NCI-H1105 (cell line): ENCODE measurements around the gene OSBPL5.

ENCODE experiments used
- DNase-seq: peaks from one replicate; lab custom pipeline; 2025; lab: John Stamatoyannopoulos, UW

The OSBPL5 gene

DNA sequence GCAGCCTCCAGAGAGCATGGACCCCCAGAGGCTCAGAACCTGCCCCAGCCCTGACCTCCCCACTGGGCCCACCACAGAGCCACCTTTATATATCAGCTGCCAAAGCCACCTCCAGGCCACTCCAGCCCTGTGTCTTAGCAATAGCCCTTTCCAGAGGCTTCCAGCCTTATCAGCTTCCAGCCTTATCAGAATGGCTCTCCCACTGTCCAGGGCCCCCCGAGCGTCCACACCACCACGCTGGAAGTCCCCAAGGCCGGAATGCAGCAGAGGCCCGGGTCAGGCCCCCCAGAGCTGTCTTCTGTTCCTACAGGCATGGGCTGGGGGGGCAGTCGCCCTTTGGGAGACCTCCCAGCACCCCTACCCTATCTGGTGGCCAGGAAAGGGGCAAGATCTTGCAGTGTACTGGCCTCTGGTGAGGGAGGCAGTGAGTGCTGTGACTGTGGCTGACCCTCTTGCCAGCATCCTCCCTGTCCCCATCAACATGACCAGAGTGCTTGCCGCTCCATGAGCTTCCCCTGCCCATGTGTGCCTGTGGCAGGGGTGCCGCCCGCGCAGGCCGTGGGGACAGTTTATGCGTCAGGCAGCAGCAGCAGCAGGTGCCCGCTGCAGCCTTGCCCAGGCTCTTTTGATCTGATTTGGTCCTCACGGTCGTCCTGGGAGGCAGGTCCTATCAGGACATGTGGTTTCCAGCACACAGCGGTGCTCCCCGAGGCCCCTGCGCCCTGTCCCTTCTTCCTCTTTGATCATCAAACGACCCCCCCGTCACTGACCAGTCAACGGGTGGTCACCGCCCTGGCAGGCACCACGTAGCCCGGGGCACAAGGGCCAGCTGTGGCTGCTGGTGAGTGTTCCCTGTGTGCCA is 15.9 kb downstream of the OSBPL5 start:
- DNase-seq: no peak

DNA sequence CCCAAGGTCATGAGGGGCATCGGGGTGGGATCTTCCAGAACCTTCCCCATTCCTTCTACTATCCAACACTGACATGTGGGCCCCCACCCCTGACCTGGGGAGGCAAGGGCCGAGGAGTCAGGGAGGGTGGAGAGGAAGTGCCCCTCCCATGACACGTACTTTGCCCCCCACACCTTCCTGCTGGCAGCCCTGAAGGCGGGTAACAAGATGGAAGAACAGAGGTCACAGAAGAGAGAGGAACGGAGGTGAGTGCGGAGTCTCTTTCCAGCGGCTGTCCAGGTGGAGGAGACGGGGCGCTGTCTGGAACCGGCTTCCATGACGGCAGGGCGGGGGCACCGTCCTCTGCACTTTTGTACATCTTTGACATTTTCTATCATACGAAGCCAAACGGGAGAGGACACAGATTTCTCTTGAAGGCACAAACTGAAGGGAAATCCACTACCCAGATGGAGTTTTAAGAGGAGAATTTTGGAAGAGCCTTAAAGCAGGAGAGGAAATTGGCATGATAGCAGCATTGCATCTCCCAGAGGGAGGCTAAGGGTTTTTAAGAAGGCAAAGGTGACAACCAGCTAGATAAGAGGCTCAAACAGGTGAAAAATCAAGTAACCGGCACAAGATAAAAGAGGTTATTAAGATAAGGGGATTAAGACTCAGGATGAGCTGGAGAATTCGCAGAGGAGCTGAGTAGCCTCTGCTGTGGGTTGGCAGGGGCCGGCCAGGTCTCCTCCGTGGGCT is 16.7 kb downstream of the OSBPL5 start:
- DNase-seq: no peak

DNA sequence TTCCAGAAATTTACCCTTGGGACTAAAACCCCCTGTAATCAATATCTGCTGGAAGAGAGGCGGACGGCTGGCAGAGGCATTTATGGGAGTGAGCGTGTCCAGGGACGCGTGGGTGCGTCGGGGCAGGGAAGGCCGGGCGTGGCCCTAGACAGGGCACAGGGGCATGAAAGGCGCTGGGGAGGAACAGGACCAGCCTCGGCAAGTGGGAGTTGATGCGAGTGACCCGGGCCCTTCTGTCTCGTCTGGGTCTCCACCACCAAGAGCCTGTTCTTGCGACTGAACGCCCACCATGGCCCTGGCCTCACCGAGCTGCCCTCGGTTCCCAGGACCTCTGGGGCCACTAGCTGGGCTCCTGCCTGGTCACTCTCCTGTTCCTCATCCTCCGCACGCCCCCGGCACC is 17.5 kb downstream of the OSBPL5 start:
- no peak for DNase-seq

DNA sequence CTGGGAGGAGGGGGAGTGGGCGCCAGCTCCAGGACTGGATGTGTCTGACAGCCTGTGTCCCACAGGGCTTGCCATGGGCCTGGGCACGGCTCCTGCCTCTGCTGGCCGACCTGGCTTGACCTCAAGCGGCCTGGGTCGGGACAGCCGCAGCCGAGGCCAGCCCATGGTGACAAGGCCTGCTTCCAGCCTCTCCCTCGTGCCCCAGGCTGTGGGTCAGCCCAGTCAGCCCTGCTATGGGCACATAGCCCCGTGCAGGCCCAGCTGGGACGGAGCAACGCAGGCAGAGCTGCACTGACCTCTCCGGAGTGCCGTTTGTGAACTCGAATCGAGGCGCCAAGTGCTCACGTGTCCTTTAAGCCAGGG is 17.9 kb downstream of the OSBPL5 start:
- DNase-seq: no peak

DNA sequence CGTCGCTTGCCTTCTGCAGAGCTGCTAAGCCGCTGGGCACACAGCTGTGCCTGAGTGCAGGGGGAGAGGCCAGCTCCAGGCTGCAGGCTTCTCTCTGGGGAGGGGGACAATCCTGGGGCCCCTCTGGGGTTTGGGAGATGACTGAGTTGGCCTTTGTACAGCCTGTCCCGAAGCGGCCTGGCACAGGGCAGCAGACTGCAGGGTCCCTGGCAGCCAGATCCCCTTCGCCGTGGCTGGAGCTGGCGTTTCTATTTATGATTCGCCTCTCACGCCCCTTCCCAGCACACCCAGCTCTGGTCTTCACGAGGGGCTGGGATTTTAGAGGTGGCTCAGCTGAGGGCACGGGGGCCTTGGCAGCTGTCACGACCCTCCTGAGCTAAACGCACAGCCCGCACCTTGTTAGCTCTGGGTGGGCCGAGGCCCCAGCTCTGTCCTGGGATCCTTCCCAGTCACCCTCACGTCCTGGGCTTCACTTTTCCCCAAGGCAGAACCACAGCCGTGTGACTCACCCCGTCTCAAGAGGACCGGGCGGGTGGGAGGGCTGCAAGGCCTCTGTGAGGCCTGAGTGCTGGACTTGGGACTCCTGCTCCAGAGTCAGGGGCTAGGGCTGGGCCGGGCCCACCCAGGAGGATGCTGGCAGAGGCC is 18.4 kb downstream of the OSBPL5 start:
- DNase-seq: no peak

DNA sequence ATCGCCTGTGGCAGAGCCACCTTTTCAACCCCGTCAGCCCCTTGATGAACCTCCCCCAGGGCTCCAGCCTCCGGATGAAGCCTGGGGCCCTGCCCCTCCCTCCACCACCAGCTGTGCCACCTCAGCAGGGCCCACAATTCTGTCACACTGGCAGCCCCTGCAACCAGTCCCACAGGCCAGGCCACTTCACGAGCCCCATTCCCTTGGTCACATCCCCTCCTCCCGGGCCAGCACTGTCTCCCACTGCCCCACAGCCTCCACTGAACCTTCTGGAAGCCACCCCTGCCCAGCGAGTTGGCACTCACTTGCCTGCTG is 19.9 kb downstream of the OSBPL5 start:
- no peak for DNase-seq

DNA sequence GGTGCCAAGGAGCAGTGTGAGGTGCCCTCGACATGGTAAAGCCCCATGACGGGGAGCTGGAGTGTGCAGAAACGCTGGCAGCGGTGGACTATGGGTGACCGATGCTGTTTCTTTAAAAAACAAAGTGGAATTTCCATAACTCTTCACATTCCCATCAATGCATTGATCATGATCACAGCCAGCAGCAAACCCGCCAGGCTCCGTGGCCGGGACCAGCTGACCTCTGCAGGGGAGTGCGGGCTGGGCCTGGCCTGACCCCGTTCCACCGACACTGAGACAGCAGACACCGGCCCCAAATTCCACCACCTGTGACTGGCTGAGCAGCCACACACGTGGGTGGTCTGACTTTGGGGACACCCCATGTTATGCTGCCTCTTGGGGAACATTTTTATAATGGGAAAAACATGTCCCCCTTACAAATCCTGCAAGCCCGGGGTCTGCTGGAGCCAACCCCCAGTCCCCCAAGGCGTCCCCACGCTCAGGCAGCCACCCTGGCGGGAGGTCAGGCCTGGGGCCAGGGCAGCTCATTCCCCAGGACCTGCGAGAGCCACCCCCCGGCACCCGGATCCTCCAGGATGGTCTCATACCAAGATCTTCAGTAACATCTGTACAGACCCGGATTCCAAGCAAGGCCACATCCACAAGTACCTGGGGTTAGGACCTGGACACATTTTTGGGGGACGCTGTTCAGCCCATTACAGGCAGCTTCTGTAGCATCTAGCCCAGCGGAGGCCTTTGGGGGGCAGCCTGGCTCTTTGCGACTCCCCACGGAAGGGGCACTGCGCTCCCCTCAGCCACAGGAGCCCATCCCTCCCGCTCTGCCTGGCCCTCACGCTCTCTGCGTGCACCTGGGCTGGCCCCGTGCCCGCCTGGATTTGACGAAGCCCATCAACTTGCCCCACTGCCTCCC is 20.6 kb downstream of the OSBPL5 start:
- no peak for DNase-seq

DNA sequence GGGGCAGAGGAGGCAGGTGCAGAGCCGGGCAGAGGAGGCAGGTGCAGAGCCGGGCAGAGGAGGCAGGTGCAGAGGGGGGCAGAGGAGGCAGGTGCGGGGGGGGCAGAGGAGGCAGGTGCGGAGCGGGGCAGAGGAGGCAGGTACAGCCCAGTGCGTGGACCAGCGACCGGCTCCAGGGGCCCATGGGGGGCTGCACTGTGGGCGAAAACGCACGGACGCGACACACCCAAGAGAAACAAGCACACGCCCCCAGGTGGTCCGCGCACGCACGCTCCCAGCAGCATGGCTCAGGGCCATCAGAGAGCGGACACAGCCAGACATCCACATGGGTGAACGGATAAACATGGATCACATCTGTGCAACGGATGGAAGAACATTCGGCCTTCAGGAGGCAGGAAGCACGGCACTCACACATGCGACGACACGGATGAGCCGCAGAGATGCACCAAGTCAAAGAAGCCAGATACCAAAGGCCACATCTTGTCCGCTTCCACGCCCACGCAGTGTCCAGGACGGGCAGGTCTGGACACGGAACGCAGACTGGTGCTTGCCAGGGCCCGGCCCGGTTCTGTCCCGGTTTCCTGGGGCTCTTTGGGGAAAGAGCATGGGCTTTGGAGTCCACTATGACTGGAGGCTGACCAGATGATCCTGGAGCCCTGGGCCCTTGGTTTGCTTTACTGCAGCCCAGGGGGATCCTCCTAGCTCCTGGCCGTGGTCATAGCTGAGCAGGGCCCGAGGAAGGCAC is 21.8 kb downstream of the OSBPL5 start:
- DNase-seq: no peak

DNA sequence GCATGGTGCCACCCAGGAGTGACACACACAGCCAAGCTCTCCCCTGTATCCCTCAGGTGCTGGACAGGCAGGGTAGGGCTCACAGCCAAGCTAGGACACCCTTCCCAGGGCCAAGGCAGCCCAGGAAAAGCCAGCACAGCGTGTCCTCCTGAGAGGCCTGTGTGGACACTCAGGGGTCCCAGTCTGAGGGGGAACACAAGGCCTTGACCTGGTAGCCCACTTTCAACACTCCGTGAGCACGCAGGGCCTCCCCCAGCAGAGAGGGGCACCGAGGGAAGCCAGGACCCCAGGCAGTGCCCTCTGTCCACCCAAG is 24.9 kb downstream of the OSBPL5 start:
- no peak for DNase-seq

DNA sequence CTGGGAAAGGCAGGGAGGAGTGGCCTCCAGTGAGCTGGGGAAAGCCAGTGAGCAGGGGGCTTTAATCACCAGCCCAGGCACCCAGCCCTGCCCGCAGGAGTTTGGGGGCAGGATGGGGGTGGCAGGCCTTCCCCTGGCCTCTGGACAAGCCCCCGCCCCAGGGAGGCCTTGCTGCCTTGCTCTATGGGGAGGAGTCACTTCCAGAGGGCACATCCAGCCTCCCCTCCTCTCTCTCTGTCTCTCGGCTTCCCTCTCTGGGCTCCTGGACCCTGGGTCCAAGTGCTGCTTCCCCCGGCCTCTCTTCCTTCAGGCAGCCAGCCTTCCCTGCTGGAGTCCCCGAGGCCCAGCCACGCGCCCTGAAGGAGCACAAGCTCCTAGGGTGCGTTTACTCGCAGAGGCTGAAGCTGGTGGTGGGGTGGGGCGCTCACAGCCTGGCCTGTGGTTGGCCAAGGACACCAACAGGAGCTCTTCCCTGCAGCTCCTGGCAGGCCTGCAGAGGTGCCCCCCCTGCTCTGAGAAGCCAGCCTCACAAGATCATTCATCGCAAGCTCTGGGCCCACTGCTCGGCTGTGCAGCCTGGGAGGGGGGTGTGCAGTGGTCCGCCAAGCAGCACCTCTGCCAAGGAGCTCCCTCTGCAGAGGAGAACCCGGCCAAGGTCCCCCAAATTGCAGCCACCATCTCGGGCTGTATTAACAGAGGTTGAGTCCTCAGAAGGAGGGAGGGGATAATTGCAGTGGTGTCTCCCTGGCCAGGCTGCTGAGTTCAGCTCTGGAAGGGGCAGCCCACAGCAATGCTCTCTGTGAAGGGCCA is 25.4 kb downstream of the OSBPL5 start:
- no peak for DNase-seq

DNA sequence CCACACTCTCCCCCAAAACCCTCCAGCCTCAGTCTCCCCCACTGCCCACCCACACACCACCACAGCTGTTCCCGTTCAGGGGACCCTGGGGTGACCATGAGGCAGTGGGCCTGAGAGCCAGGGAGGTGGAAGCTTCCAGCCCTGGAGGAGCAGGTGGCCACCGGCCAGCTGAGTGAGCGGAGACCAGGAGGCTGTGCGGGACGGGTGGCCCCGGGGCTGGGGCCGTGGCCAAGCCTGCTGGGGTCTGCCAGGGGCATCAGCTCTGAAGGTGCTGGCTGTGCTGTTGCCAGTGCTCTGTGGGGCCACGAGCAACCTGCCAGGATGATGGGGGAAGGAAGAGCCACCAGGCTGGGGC is 26.0 kb downstream of the OSBPL5 start:
- no peak for DNase-seq

DNA sequence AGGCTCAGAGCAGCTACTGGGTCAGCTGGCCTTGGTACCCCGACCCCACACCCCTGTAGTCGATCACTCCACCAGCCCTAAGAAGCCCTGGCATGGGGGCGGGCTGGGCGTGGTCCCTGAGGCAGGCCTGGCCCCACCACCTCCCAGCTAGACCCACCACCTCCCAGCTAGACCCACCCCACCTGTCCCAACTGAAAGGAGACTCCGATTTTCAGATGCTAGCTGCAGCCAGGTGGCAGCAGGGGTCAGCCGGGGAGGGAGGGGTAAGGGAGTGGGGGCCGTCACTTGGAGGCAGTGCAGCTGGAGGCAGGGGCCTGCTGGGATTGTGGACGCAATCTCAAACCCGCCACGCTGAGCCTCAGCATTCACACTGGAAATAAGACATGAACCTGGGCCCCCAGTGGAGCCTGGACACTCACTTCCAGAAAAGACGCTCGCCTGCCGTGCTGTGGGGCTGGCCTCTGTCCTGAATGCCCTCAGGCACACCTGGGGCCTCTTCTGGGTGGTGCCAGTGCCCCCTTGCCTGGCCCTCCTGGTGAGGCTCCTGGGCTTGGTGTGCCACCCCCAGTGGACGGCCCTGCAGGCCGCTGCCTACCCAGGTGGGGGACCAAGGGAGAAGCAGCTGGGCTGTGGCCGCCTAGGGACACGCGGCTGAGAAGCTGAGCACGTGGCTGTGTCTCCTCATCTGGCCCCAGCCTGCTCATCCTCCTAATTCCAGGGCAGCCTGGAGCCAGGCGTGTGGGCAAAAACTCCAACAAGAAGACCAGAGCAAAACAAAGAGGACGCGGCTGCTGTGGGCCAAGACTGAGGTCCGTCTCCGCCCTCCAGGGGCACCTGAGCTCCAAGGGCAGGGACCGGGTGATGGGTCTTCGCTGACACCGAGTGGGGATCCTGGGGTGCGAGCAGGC is 26.7 kb downstream of the OSBPL5 start:
- no peak for DNase-seq

DNA sequence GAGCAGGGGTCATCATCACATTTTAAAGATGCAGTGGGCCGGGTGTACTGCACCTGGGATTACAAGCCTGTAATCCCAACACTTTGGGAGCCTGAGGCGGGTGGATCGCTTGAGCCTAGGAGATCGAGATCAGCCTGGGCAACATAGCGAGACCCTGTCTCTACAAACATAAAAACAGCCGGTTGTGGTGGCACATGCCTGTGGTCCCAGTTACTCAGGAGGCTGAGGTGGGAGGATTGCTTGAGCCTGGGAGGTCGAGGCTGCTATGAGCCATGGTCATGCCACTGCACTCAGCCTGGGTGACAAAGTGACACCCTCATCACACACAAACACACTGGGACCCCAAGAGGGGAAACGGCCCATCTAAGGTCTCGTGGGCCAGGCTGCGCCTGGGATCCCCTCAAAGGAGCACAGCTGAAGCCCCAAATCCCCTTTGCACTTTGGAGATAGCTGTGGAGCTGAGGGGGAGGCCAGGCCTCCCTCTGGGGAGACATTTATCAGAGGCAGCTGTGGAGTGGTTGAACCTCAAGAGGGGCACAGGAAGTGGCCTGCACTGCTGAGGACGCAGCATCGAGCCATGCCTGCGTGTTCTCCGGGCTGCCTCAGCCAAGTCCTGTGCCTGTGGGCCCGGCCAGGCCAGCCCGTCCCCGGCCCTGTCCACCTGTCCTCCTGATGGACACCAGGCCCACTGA is 27.5 kb downstream of the OSBPL5 start:
- no peak for DNase-seq

DNA sequence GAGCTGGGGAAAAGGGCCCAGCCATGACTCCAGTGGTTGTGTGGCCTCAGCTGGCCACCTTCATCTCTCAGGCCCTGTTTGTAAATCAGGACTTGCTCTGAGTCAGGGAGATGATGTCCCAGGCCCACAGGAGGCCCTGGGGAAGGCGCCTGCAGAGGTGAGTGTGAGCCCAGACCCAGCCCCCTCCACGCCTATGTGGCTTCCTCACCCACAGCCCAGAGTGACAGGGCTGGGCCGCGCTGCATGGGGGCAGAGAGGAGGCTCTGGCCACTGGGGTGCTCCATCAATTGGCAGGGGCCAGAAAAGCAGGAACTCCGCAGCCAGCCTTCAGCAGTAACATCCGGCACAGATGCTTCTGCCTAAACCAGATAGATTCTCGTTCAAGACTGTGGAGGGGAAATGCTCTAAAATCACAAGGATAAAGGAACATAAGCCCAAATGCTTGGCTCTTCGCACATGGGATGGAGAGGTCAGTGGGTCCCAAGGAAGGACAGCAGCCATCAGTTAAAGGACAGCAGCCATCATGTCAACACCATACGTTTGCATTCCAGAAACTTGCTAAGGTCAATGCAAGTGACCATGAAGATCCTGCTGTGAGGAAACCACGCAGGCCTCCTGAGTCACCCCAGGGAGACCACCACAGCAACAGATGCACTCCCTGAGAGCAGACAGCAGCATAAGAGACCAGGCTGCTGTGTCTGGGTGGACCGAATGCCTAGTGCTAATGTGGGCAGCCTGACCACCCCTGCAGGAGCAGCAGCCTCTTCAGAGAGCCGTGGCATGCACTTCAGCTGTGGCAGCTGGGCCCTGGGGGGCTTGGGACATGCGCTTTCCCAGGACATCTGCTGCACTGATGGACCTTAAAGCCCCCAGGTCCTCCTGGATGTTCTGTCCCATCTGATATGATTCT is 28.3 kb downstream of the OSBPL5 start:
- DNase-seq: no peak

DNA sequence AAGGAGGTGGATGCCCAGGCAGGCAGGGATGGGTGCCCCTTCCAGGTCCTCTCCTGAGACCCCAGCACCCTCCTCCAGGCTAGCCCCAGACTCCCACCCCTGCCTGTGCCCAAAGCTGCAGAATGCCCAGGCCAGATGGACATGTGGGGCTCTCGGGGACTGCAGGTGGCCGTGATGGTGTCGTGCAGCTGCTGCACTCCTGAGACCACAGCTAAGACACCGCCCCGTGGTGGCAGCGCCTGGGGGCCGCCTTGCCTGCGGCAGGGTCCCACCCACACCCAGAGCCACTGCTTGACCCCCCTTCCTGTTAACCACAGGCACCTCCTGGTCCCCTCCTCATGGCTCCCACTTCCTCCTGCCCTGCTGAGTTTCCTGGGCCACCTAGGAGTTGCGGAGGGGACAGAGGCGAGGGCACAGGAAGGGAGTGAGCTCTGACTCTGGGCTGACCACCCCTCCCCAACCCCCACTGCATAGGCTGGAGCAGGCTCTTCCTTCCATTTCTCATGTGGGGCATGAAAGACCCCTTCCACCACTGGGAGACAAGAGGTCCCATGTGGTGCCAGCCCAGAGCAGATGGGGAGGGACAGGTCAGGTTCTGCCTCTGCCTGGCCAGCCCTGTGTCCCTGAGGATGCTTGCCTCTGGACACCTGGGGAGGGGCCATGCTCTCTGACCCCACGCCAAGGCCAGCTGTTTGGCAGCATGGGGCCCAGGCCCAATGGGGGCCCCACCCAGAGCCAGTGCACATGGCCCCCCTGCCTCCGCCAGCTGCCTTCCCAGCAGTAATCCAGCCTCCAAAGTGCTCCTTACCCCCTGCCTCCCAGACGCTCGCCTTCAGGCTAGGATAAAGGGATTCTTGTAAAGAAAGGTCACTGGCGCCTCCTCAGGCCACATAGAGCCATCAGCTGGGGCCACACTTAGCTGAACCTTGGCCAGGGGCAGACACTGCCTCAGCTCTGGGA is 29.3 kb downstream of the OSBPL5 start:
- DNase-seq: no peak

DNA sequence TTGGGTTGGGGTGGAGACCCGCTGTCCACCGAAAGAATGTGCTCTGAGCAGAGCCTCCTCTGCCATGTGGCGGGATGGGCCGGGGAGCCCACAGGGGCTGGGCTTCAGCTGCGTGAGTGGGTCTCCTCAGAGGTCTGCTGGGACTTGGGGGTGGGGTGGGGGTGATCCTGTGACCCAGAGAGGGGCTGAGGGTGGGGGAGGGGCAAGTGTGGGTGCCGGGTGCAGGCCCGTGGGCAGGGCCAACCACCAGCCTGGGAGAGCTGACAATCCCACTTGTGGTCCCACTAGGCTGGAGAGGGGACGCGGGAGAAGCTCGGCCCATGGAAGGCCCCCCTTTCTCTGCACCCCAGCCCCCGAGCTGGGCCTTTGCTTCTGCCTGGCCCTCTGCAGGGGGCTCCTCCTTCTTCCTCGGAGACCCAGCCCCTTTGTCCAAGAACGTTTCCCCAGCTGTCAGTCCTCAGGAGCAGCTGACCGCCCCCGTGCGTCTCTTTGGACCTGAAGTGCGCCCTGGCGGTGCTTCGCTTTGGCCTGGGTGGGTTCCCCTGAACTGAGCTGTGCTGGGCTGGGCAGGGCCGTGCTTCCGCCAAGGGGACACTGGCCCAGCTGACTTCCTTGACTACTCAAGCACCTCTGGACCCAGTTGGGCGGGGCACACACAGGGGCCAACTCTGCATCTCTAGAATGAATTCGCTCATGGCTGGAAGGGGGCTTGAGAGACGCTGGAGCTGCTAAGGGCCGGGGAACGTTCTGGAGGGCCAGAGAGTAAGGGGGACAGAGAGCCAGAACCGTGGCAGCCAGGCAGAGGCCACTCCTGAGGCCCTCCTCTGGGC is 30.2 kb downstream of the OSBPL5 start:
- no peak for DNase-seq
